Transverse colon (tissue), 4 donors: ENCODE measurements around the gene ERCC6L2. TPM values are rescaled to one million over a fixed set of nuclear protein-coding genes. Genes with fewer than 3 reads are reported as not detected.

ENCODE experiments used
- DNase-seq: peaks from one replicate; pipeline ENCODE4 v3.0.0-alpha.2; 2019
- H3K27ac ChIP-seq, 4 donors: fragments of 200-600 bp; sonication (generic); 2 replicates each; pipeline ENCODE4 v1.5.1; 2016 to 2018; ENCODE audit warnings: inconsistent platforms in 4 of 4
- H3K27me3 ChIP-seq: fragments of 200-600 bp; sonication (generic); 2 replicates; pipeline ENCODE4 v1.5.1; 2017; ENCODE audit warnings: inconsistent platforms
- H3K36me3 ChIP-seq, 4 donors: fragments of 200-600 bp; sonication (generic); 2 replicates each; pipeline ENCODE4 v1.5.1; 2017 to 2019; ENCODE audit warnings: inconsistent platforms in 4 of 4
- H3K4me1 ChIP-seq, 4 donors: fragments of 200-600 bp; sonication (generic); 2 replicates each; pipeline ENCODE4 v1.5.1; 2017 to 2020; ENCODE audit warnings: inconsistent platforms in 4 of 4
- H3K4me3 ChIP-seq, 4 donors: fragments of 200-600 bp; sonication (generic); 1 replicate in 1 of 4; 2 replicates in 3 of 4; pipeline versions ENCODE4 v1.5.1 to v1.6.1; 2017 to 2019; ENCODE audit warnings: inconsistent platforms in 4 of 4
- H3K9me3 ChIP-seq, 2 donors: fragments of 200-600 bp; sonication (generic); 2 replicates each; pipeline ENCODE4 v1.5.1; 2017 to 2019; ENCODE audit warnings: inconsistent platforms in 2 of 2
- CTCF ChIP-seq, 5 experiments: fragments of 200-600 bp in 3 of 5; fragments of 450-650 bp in 2 of 5; sonication (generic) in 3 of 5; IDR thresholded peaks; 1 replicate in 2 of 5; 2 replicates in 3 of 5; pipeline ENCODE4 v1.5.1; 2016 to 2017; ENCODE audit warnings: antibody characterized with exemption in 5 of 5, inconsistent platforms in 3 of 5, mild to moderate bottlenecking in 2 of 5, moderate library complexity in 1 of 5
- EP300 ChIP-seq: sonication (generic); formaldehyde crosslinking; IDR thresholded peaks from one replicate; pipeline ENCODE4 v1.6.1; 2017; ENCODE audit warnings: antibody characterized with exemption, low read depth
- POLR2A ChIP-seq: fragments of 450-650 bp; IDR thresholded peaks from one replicate; pipeline ENCODE4 v1.6.1; 2016; ENCODE audit warnings: antibody characterized with exemption, mild to moderate bottlenecking, moderate library complexity
- POLR2AphosphoS5 ChIP-seq, 3 donors: sonication (generic); formaldehyde crosslinking; IDR thresholded peaks; one replicate each; pipeline ENCODE4 v1.6.1; 2016; ENCODE audit warnings: antibody characterized with exemption in 3 of 3
- WGBS, 2 donors: methylation state at CpG; one replicate each; pipeline ENCODE4 v1.1.5; 2018; ENCODE audit warnings: low coverage in 1 of 2; 5-methylcytosine and 5-hydroxymethylcytosine counted together
- in situ Hi-C, 4 donors: fragments of 200-750 bp; cut with MboI; loops; one replicate each; pipeline versions ENCODE4 v1.15.0 to v1.15.1; 2017; ENCODE audit warnings: low sequenced_read_pairs in 3 of 4, low pct_ligation_motif_present in 1 of 4, low pct_unique_long_range_greater_than_20kb in 1 of 4
- intact Hi-C: fragments of 100-400 bp; cut with DNase I; formaldehyde crosslinking; loops from one replicate; pipeline ENCODE4 v1.15.1; 2023; ENCODE audit warnings: low total_unique reads
- total RNA-seq, 4 donors: library from RNA; depleted of rRNA; stranded (reverse); fragments of >200 nt; gene quantifications; one replicate each; pipeline ENCODE4 v1.1.0, GENCODE V29; 2016

The ERCC6L2 gene
- total RNA-seq = 10 to 100 TPM; 62.7 to 84.6 (median 77.3) TPM

- H3K4me3 ChIP-seq = peak within 1 kb of the TSS in 1 of 4 donors; percentile 89
- no peaks in the 10 kb centered on the region for H3K9me3 ChIP-seq
- intact Hi-C loops = loop anchor here (5.0 to 10.0 kb wide), 3 partner anchors 101 to 558 kb away; partner anchors contain the start of gene FANCC
- in situ Hi-C loops = loop anchor here in 1 of 4 donors (10.0 kb wide), 1 partner anchor 361 kb away; the partner anchor contains the start of gene PTCH1
- TF ChIP-seq POLR2A = peak; percentile 88
- TF ChIP-seq EP300 = no peak
- TF ChIP-seq CTCF (IDR thresholded peaks at IDR 0.05) = peak in 2 of 5 experiments; percentile 4 to 28
- TF ChIP-seq POLR2AphosphoS5 (IDR thresholded peaks at IDR 0.05) = peak; percentile 81 to 93 (median 92)
- peaks cover 0 to 25% (median 15%) of the 10 kb centered on the region in 4 donors for H3K4me1 ChIP-seq
- WGBS, 2 donors = 1% methylated on average over 72 of the region's 74 CpGs; no CpG with 5 or more reads in 1 of the 2 donors
- peak; percentile 96 for DNase-seq
- H3K27ac ChIP-seq = no peak within 1 kb of the TSS
- peaks cover 0 to 9% (median 3%) of the 10 kb centered on the region in 4 donors for H3K36me3 ChIP-seq
- no peaks in the 10 kb centered on the region for H3K27me3 ChIP-seq
Measured at GRCh38 chr9:95875305-95876137, at the start of gene ERCC6L2. ERCC6L2 (plus strand) TSS chr9:95875691; CDS start chr9:95876039, 348 bp downstream.

- Histone ChIP-seq H3K4me3 (no peak overlapping the region), H3K9me3 (no peaks in the 10 kb centered on the region), H3K4me1 (peaks cover 0 to 8% (median under 1%) of the 10 kb centered on the region in 4 donors), H3K36me3 (no peaks in the 10 kb centered on the region), H3K27ac (no peak overlapping the region), H3K27me3 (no peaks in the 10 kb centered on the region)
- no peak for TF ChIP-seq EP300
- TF ChIP-seq POLR2AphosphoS5 (IDR thresholded peaks at IDR 0.05) = no peak
- TF ChIP-seq CTCF (IDR thresholded peaks at IDR 0.05) = no peak
- TF ChIP-seq POLR2A = no peak
- in situ Hi-C loops = no loop called here
- DNase-seq = no peak
- 80 to 88% methylated on average over 7 to 8 of the region's 8 CpGs for WGBS, 2 donors
- intact Hi-C loops = no loop called here
Measured at GRCh38 chr9:95826183-95826838, 49.2 kb upstream of the ERCC6L2 start.

GRCh38 chr9:95830768-95831167 lies 44.7 kb upstream of the ERCC6L2 start:
- in situ Hi-C loops = no loop called here
- no peak overlapping the region for H3K4me3 ChIP-seq
- DNase-seq = no peak
- H3K36me3 ChIP-seq = no peaks in the 10 kb centered on the region
- intact Hi-C loops = no loop called here
- peaks cover 3 to 19% (median 13%) of the 10 kb centered on the region in 4 donors for H3K4me1 ChIP-seq
- H3K27me3 ChIP-seq = no peaks in the 10 kb centered on the region
- no peak overlapping the region for H3K27ac ChIP-seq
- WGBS, 2 donors = 89% methylated on average over 3 of the region's 3 CpGs; no CpG with 5 or more reads in 1 of the 2 donors
- TF ChIP-seq POLR2A (no peak), EP300 (no peak), POLR2AphosphoS5 (IDR thresholded peaks at IDR 0.05) (no peak), CTCF (IDR thresholded peaks at IDR 0.05) (no peak)
- H3K9me3 ChIP-seq = no peaks in the 10 kb centered on the region

GRCh38 chr9:95831810-95832209 lies 43.7 kb upstream of the ERCC6L2 start:
- in situ Hi-C loops (no loop called here), intact Hi-C loops (no loop called here)
- Histone ChIP-seq H3K27ac (peak overlapping the region; percentile 11 to 52 (median 28)), H3K27me3 (no peaks in the 10 kb centered on the region), H3K4me3 (no peak overlapping the region), H3K9me3 (no peaks in the 10 kb centered on the region), H3K36me3 (no peaks in the 10 kb centered on the region), H3K4me1 (peaks cover 3 to 19% (median 13%) of the 10 kb centered on the region in 4 donors)
- peak; percentile 30 for DNase-seq
- TF ChIP-seq POLR2AphosphoS5 (IDR thresholded peaks at IDR 0.05) = no peak
- no peak for TF ChIP-seq CTCF (IDR thresholded peaks at IDR 0.05)
- TF ChIP-seq EP300 = no peak
- TF ChIP-seq POLR2A = no peak
